Loucy (cell line): Measurements from ENCODE around the gene INSR.
"Not testable (repeated sequence)": the region's sequence is repeated elsewhere in the genome, so short reads cannot be mapped to it uniquely, and the experiment has no call there.

Source experiments
- H2AFZ ChIP-seq: fragments of 200-600 bp; sonication (generic); 2 replicates; pipeline ENCODE4 v1.6.0; 2016; ENCODE audit warnings: antibody characterized with exemption, mild to moderate bottlenecking, low read length, moderate library complexity
- H3F3A ChIP-seq: fragments of 200-600 bp; 2 replicates; pipeline ENCODE4 v1.6.0; 2016; ENCODE audit warnings: antibody characterized with exemption, low read depth, mild to moderate bottlenecking
- H3K27me3 ChIP-seq: fragments of 200-600 bp; sonication (generic); 2 replicates; pipeline ENCODE4 v1.6.1; 2014; ENCODE audit warnings: low read length, mild to moderate bottlenecking; ENCODE audit not compliant: insufficient read depth, poor library complexity, severe bottlenecking
- H3K36me3 ChIP-seq: fragments of 200-600 bp; sonication (generic); 2 replicates; pipeline ENCODE4 v1.6.1; 2016; ENCODE audit warnings: low read length; ENCODE audit not compliant: insufficient read depth
- H3K4me1 ChIP-seq: fragments of 200-600 bp; sonication (generic); 2 replicates; pipeline ENCODE4 v1.5.1; 2014; ENCODE audit warnings: low read length, mild to moderate bottlenecking; ENCODE audit not compliant: insufficient read depth, poor library complexity, severe bottlenecking
- H3K4me2 ChIP-seq: fragments of 200-600 bp; sonication (generic); 2 replicates; pipeline ENCODE4 v1.6.0; 2014; ENCODE audit warnings: antibody characterized with exemption, low read length, low read depth, mild to moderate bottlenecking; ENCODE audit not compliant: poor library complexity, severe bottlenecking
- H3K4me3 ChIP-seq: fragments of 200-600 bp; sonication (generic); 2 replicates; pipeline ENCODE4 v1.5.1; 2014; ENCODE audit warnings: low read length, mild to moderate bottlenecking, mixed read lengths; ENCODE audit not compliant: poor library complexity, severe bottlenecking
- H3K79me2 ChIP-seq: fragments of 200-600 bp; sonication (generic); 2 replicates; pipeline ENCODE4 v1.6.1; 2014; ENCODE audit warnings: low read length; ENCODE audit not compliant: insufficient read depth
- H3K9ac ChIP-seq: fragments of 200-600 bp; sonication (generic); 2 replicates; pipeline ENCODE4 v1.6.0; 2014; ENCODE audit warnings: mild to moderate bottlenecking, low read depth, low read length, moderate library complexity; ENCODE audit not compliant: poor library complexity, severe bottlenecking
- H3K9me2 ChIP-seq: fragments of 200-600 bp; sonication (generic); replicated peaks from 2 replicates; pipeline ENCODE4 v1.6.1; 2016; ENCODE audit warnings: low read depth, low read length, mixed read lengths
- H3K9me3 ChIP-seq: fragments of 200-600 bp; sonication (generic); 2 replicates; pipeline ENCODE4 v1.6.1; 2014; ENCODE audit warnings: mild to moderate bottlenecking, antibody characterized with exemption, low read length, low read depth; ENCODE audit not compliant: insufficient read depth
- H4K20me1 ChIP-seq: fragments of 200-600 bp; sonication (generic); 2 replicates; pipeline ENCODE4 v1.6.0; 2014; ENCODE audit warnings: antibody characterized with exemption, low read length, mild to moderate bottlenecking; ENCODE audit not compliant: insufficient read depth, poor library complexity, severe bottlenecking
- EZH2phosphoT487 ChIP-seq: fragments of 200-600 bp; IDR thresholded peaks from 2 replicates; pipeline ENCODE4 v1.6.1; 2018; ENCODE audit warnings: antibody characterized with exemption, mild to moderate bottlenecking, moderate library complexity, borderline replicate concordance
- TF ChIP-seq, protein P1 (sequence below): fragments of 200-600 bp; sonication (generic); conservative IDR thresholded peaks from 2 replicates; pipeline ENCODE4 v1.5.1; 2014; ENCODE audit warnings: mild to moderate bottlenecking, antibody characterized with exemption, low read length

The INSR gene

DNA sequence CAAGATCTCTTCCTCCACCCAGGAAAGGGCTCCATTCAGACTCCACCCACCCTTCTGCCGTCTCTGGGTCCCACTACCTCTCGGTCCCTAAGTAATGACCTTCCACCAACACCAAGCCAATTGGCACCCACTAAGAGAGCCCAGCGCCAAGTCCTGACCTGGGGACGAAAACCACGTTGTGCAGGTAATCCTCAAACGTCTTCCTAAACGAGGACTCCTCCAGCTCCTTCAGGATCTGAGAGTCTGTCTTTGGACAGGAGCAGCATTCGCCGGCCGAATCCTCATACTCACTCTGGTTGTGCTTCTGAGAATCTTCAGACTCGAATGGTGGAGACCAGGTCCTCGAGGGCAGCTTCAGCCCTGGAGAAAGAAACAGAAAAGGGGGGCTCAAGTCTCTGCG lies 141.6 kb downstream of the INSR start:
- Histone ChIP-seq H3K9me2 (no peaks in the 10 kb centered on the region), H2AFZ (no peak overlapping the region), H3F3A (no peaks in the 10 kb centered on the region), H3K27me3 (no peaks in the 10 kb centered on the region), H4K20me1 (no peaks in the 10 kb centered on the region), H3K4me3 (no peak overlapping the region), H3K79me2 (no peaks in the 10 kb centered on the region), H3K4me1 (no peaks in the 10 kb centered on the region), H3K9me3 (no peaks in the 10 kb centered on the region), H3K9ac (no peak overlapping the region), H3K36me3 (no peaks in the 10 kb centered on the region), H3K4me2 (no peak overlapping the region)
- TF ChIP-seq EZH2phosphoT487, result no peak
- TF ChIP-seq, protein P1, sequence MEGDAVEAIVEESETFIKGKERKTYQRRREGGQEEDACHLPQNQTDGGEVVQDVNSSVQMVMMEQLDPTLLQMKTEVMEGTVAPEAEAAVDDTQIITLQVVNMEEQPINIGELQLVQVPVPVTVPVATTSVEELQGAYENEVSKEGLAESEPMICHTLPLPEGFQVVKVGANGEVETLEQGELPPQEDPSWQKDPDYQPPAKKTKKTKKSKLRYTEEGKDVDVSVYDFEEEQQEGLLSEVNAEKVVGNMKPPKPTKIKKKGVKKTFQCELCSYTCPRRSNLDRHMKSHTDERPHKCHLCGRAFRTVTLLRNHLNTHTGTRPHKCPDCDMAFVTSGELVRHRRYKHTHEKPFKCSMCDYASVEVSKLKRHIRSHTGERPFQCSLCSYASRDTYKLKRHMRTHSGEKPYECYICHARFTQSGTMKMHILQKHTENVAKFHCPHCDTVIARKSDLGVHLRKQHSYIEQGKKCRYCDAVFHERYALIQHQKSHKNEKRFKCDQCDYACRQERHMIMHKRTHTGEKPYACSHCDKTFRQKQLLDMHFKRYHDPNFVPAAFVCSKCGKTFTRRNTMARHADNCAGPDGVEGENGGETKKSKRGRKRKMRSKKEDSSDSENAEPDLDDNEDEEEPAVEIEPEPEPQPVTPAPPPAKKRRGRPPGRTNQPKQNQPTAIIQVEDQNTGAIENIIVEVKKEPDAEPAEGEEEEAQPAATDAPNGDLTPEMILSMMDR, result no peak

GRCh38 chr19:7149956-7150705 lies 144.1 kb downstream of the INSR start:
- H4K20me1 ChIP-seq, result no peaks in the 10 kb centered on the region
- H3K4me3 ChIP-seq, result no peak overlapping the region
- no peaks in the 10 kb centered on the region for H3K36me3 ChIP-seq
- no peaks in the 10 kb centered on the region for H3K79me2 ChIP-seq
- no peak overlapping the region for H2AFZ ChIP-seq
- no peaks in the 10 kb centered on the region for H3K9me3 ChIP-seq
- H3K9me2 ChIP-seq, result no peaks in the 10 kb centered on the region
- H3F3A ChIP-seq, result no peaks in the 10 kb centered on the region
- H3K4me1 ChIP-seq, result no peaks in the 10 kb centered on the region
- H3K9ac ChIP-seq, result no peak overlapping the region
- TF ChIP-seq EZH2phosphoT487, result no peak
- no peak overlapping the region for H3K4me2 ChIP-seq
- H3K27me3 ChIP-seq, result no peaks in the 10 kb centered on the region

DNA sequence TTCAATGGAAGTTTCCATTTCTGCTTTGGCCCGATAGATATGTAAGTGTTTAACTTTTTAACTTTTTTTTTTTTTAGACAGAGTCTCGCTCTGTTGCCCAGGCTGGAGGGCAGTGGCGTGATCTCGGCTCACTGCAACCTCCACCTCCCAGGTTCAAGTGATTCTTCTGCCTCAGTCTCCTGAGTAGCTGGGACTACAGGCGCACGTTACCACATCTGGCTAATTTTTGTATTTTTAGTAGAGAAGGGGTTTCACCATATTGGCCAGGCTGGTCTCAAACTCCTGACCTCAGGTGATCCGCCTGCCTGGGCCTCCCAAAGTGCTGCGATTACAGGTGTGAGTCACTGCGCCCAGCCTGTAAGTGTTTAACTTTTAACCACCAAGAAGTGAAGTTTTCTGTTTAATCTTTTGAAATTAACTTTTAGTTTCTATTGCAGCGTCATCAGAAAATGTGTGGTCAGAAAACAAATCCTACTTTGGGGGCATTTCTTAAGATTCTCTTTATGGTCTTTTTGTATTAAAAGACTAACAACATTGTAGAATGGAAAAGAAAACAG lies 147.0 kb downstream of the INSR start:
- not testable (repeated sequence) for H3K79me2 ChIP-seq, H3K27me3 ChIP-seq, H3K9me3 ChIP-seq, H2AFZ ChIP-seq, H3F3A ChIP-seq, H3K9me2 ChIP-seq, H3K9ac ChIP-seq, H3K36me3 ChIP-seq, H3K4me2 ChIP-seq, H4K20me1 ChIP-seq, H3K4me3 ChIP-seq, H3K4me1 ChIP-seq

GRCh38 chr19:7146086-7146485 lies 148.1 kb downstream of the INSR start:
- not testable (repeated sequence) for H3K9ac ChIP-seq, H3K9me2 ChIP-seq, H3K27me3 ChIP-seq, H2AFZ ChIP-seq, H3K4me3 ChIP-seq, H4K20me1 ChIP-seq, H3K4me1 ChIP-seq, H3F3A ChIP-seq, H3K9me3 ChIP-seq, H3K79me2 ChIP-seq, H3K4me2 ChIP-seq
- H3K36me3 ChIP-seq, result peaks cover 15% of the 10 kb centered on the region; the same call in 1 of the 2 replicates
